Panc1 (cell line): ENCODE results near the gene TBC1D16.

Source experiments
- SIN3A ChIP-seq: IDR thresholded peaks from 2 replicates; pipeline ENCODE4 v1.6.1; 2012; ENCODE audit warnings: low read depth, mild to moderate bottlenecking, low read length, moderate library complexity, borderline replicate concordance; ENCODE audit not compliant: insufficient read depth
- TCF7L2 ChIP-seq: IDR thresholded peaks from 2 replicates; pipeline ENCODE4 v1.6.1; 2011; ENCODE audit warnings: mild to moderate bottlenecking, low read depth, low read length, inconsistent platforms
- TF ChIP-seq, protein P1 (sequence below): fragments of 450-650 bp; IDR thresholded peaks from 2 replicates; pipeline ENCODE4 v1.5.1; 2017; ENCODE audit warnings: mild to moderate bottlenecking

DNA sequence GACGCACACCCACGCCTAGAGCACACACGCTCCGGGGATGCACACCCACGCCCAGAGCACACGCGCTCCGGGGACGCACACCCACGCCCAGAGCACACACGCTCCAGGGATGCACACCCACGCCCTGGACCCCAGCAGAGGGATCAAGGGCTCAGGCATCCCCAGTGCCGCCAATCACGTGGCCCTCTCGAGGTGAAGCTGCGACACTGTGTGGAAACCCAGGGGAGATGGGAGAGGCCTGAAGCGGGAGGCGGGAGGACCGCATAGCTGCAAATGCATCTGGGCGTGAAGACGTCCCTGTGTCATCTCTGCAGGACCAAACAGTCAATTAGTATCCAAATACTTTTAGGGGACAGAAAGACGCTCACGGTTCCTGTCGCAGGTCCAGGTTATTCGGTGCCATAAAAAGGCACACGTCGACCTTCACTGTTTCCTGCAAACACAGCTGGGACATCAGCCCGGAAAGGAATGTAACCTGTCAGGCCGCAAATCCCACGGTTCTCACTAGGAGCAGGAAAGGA lies 56.4 kb downstream of the TBC1D16 start:
- TF ChIP-seq, protein P1, sequence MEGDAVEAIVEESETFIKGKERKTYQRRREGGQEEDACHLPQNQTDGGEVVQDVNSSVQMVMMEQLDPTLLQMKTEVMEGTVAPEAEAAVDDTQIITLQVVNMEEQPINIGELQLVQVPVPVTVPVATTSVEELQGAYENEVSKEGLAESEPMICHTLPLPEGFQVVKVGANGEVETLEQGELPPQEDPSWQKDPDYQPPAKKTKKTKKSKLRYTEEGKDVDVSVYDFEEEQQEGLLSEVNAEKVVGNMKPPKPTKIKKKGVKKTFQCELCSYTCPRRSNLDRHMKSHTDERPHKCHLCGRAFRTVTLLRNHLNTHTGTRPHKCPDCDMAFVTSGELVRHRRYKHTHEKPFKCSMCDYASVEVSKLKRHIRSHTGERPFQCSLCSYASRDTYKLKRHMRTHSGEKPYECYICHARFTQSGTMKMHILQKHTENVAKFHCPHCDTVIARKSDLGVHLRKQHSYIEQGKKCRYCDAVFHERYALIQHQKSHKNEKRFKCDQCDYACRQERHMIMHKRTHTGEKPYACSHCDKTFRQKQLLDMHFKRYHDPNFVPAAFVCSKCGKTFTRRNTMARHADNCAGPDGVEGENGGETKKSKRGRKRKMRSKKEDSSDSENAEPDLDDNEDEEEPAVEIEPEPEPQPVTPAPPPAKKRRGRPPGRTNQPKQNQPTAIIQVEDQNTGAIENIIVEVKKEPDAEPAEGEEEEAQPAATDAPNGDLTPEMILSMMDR, result no peak
- TF ChIP-seq SIN3A (no peak), TCF7L2 (no peak)
